GM12878 (cell line): ENCODE results near the gene RHBDD1. TPM values are rescaled to one million over a fixed set of nuclear protein-coding genes. Genes with fewer than 3 reads are reported as not detected.

Experiments
- ATF7 ChIP-seq: fragments of 450-650 bp; IDR thresholded peaks from 2 replicates; pipeline ENCODE4 v1.6.1; 2016; ENCODE audit warnings: low read depth, mild to moderate bottlenecking
- BHLHE40 ChIP-seq, 2 experiments: fragments of 450-650 bp in 1 of 2; IDR thresholded peaks; 2 replicates each; pipeline ENCODE4 v1.6.1; 2011 to 2017; ENCODE audit warnings: low read depth in 2 of 2, borderline replicate concordance in 1 of 2, improper control_type of control experiment in 1 of 2, low read length in 1 of 2, mild to moderate bottlenecking in 1 of 2
- CREB1 ChIP-seq: IDR thresholded peaks from 2 replicates; pipeline ENCODE4 v1.6.1; 2012; ENCODE audit warnings: low read depth, mild to moderate bottlenecking, inconsistent platforms
- DPF2 ChIP-seq: fragments of 450-650 bp; IDR thresholded peaks from 2 replicates; pipeline ENCODE4 v1.6.1; 2017; ENCODE audit warnings: mild to moderate bottlenecking
- E2F8 ChIP-seq: fragments of 450-650 bp; IDR thresholded peaks from 2 replicates; pipeline ENCODE4 v1.6.1; 2018; ENCODE audit warnings: mild to moderate bottlenecking, low read depth, moderate library complexity; ENCODE audit not compliant: partially characterized antibody
- IKZF1 ChIP-seq: fragments of 450-650 bp; conservative IDR thresholded peaks from 2 replicates; pipeline ENCODE4 v1.6.1; 2017; ENCODE audit warnings: antibody characterized with exemption, mild to moderate bottlenecking
- NFYB ChIP-seq: IDR thresholded peaks from 2 replicates; pipeline ENCODE4 v1.6.1; 2011; ENCODE audit warnings: low read depth, mild to moderate bottlenecking, low read length, improper control_type of control experiment, moderate library complexity; ENCODE audit not compliant: insufficient read depth
- PKNOX1 ChIP-seq: fragments of 450-650 bp; IDR thresholded peaks from 2 replicates; pipeline ENCODE4 v1.6.1; 2016; ENCODE audit warnings: mild to moderate bottlenecking
- REST ChIP-seq: IDR thresholded peaks from 2 replicates; pipeline ENCODE4 v1.6.1; 2012; ENCODE audit warnings: mild to moderate bottlenecking, low read depth, low read length
- SMAD5 ChIP-seq: IDR thresholded peaks from 2 replicates; pipeline ENCODE4 v1.6.1; 2016; ENCODE audit warnings: antibody characterized with exemption, low read depth
- STAT1 ChIP-seq: fragments of 450-650 bp; conservative IDR thresholded peaks from 2 replicates; pipeline ENCODE4 v1.6.1; 2014; ENCODE audit warnings: antibody characterized with exemption, mild to moderate bottlenecking
- polyA plus RNA-seq, 11 experiments: library from polyadenylated mRNA; depleted of rRNA in 4 of 11; unstranded in 6 of 11; stranded (reverse) in 5 of 11; fragments of >200 nt; fragmentation: Nextera tagmentation in 4 of 11; fragmentation: Illumina TruSeq in 1 of 11; extraction: Ambion mirVana in 4 of 11; extraction: Trizol in 1 of 11; gene quantifications; 1 replicate in 1 of 11; 2 replicates in 10 of 11; pipeline versions ENCODE4 v1.2.1 to v1.2.3, GENCODE V29; 2011 to 2016; ENCODE audit warnings: inconsistent platforms in 2 of 11, missing spikeins in 2 of 11, low read depth in 1 of 11
- total RNA-seq, 4 experiments: library from RNA; depleted of rRNA in 3 of 4; stranded (reverse); fragments of >200 nt in 3 of 4; fragmentation: Illumina TruSeq in 1 of 4; extraction: Trizol in 1 of 4; gene quantifications; 2 replicates each; pipeline versions ENCODE4 v1.2.1 to v1.2.3, GENCODE V29; 2013 to 2021
- TF ChIP-seq, protein P1 (sequence below): fragments of 450-650 bp; IDR thresholded peaks from 2 replicates; pipeline ENCODE4 v1.6.1; 2017; ENCODE audit warnings: mild to moderate bottlenecking, moderate library complexity

The RHBDD1 gene
- total and polyA plus RNA-seq, 10 of the 15 experiments (the other 5 are each of a cell fraction or from before 2014, with no cell fraction given): 7.1 to 36.4 (median 14.7) TPM

GRCh38 chr2:226835796-226836547 lies at the start of gene RHBDD1 (continued):
- TF ChIP-seq PKNOX1 (peak; percentile 87), E2F8 (no peak), SMAD5 (peak; percentile 88), REST (no peak), CREB1 (peak; percentile 91), NFYB (no peak), ATF7 (peak; percentile 82), IKZF1 (peak; percentile 87), STAT1 (0 out of 2 replicates have a peak, but pooled peaks have one; percentile 77), DPF2 (peak; percentile 96), BHLHE40 (IDR thresholded peaks at IDR 0.05; ENCODE audit: borderline replicate concordance in 1 of 2, low read depth in 2 of 2, low read length in 1 of 2) (peak; percentile 64 to 94)
- TF ChIP-seq, protein P1, sequence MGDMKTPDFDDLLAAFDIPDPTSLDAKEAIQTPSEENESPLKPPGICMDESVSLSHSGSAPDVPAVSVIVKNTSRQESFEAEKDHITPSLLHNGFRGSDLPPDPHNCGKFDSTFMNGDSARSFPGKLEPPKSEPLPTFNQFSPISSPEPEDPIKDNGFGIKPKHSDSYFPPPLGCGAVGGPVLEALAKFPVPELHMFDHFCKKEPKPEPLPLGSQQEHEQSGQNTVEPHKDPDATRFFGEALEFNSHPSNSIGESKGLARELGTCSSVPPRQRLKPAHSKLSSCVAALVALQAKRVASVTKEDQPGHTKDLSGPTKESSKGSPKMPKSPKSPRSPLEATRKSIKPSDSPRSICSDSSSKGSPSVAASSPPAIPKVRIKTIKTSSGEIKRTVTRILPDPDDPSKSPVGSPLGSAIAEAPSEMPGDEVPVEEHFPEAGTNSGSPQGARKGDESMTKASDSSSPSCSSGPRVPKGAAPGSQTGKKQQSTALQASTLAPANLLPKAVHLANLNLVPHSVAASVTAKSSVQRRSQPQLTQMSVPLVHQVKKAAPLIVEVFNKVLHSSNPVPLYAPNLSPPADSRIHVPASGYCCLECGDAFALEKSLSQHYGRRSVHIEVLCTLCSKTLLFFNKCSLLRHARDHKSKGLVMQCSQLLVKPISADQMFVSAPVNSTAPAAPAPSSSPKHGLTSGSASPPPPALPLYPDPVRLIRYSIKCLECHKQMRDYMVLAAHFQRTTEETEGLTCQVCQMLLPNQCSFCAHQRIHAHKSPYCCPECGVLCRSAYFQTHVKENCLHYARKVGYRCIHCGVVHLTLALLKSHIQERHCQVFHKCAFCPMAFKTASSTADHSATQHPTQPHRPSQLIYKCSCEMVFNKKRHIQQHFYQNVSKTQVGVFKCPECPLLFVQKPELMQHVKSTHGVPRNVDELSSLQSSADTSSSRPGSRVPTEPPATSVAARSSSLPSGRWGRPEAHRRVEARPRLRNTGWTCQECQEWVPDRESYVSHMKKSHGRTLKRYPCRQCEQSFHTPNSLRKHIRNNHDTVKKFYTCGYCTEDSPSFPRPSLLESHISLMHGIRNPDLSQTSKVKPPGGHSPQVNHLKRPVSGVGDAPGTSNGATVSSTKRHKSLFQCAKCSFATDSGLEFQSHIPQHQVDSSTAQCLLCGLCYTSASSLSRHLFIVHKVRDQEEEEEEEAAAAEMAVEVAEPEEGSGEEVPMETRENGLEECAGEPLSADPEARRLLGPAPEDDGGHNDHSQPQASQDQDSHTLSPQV: no peak
